ENCODE results near the gene DEGS1. TPM values are rescaled to one million over a fixed set of nuclear protein-coding genes. Genes with fewer than 3 reads are reported as not detected.

The DEGS1 gene
- total RNA-seq, 1 donor from 2014 or later: 76.7 TPM

- ATAC-seq (no peak), DNase-seq (no peak)
- Histone ChIP-seq H3K4me1 (no peaks in the 10 kb centered on the region), H3K27me3 (no peaks in the 10 kb centered on the region), H3K36me3 (peaks cover 30% of the 10 kb centered on the region), H3K27ac (no peak overlapping the region), H3K9me3 (no peaks in the 10 kb centered on the region), H3K4me3 (no peak overlapping the region)
- intact Hi-C loops (cut with DNase I): no loop called here
- TF ChIP-seq CTCF (IDR thresholded peaks at IDR 0.05): no peak
These were observed 33.3 kb upstream of the DEGS1 start for GRCh38 chr1:224149709-224150108.

GRCh38 chr1:224151117-224151516 is 31.9 kb upstream of the DEGS1 start:
- no peak overlapping the region for H3K4me3 ChIP-seq
- TF ChIP-seq CTCF (IDR thresholded peaks at IDR 0.05): no peak
- DNase-seq: no peak
- ATAC-seq: no peak
- no peaks in the 10 kb centered on the region for H3K4me1 ChIP-seq
- H3K36me3 ChIP-seq: peaks cover 31% of the 10 kb centered on the region
- intact Hi-C loops (cut with DNase I): no loop called here
- no peak overlapping the region for H3K27ac ChIP-seq
- H3K9me3 ChIP-seq: no peaks in the 10 kb centered on the region
- H3K27me3 ChIP-seq: no peaks in the 10 kb centered on the region

- ATAC-seq (no peak), DNase-seq (no peak)
- no peak for TF ChIP-seq CTCF (IDR thresholded peaks at IDR 0.05)
- Histone ChIP-seq H3K27me3 (no peaks in the 10 kb centered on the region), H3K9me3 (no peaks in the 10 kb centered on the region), H3K27ac (no peak overlapping the region), H3K4me3 (no peak overlapping the region), H3K4me1 (no peaks in the 10 kb centered on the region), H3K36me3 (peaks cover 70% of the 10 kb centered on the region)
- intact Hi-C loops (cut with DNase I): no loop called here
These were observed 25.7 kb upstream of the DEGS1 start for GRCh38 chr1:224157316-224157715.

GRCh38 chr1:224159541-224159940 is 23.5 kb upstream of the DEGS1 start:
- no peak overlapping the region for H3K4me3 ChIP-seq
- DNase-seq: no peak
- no peak for TF ChIP-seq CTCF (IDR thresholded peaks at IDR 0.05)
- ATAC-seq: no peak
- H3K27me3 ChIP-seq: no peaks in the 10 kb centered on the region
- H3K36me3 ChIP-seq: peaks cover 57% of the 10 kb centered on the region
- H3K9me3 ChIP-seq: no peaks in the 10 kb centered on the region
- H3K4me1 ChIP-seq: no peaks in the 10 kb centered on the region
- intact Hi-C loops (cut with DNase I): no loop called here
- H3K27ac ChIP-seq: no peak overlapping the region

GRCh38 chr1:224160171-224160682 is 22.8 kb upstream of the DEGS1 start:
- Histone ChIP-seq H3K4me1 (no peaks in the 10 kb centered on the region), H3K27ac (no peak overlapping the region), H3K4me3 (no peak overlapping the region), H3K27me3 (no peaks in the 10 kb centered on the region), H3K36me3 (peaks cover 57% of the 10 kb centered on the region), H3K9me3 (no peaks in the 10 kb centered on the region)
- intact Hi-C loops (cut with DNase I): no loop called here
- ATAC-seq: no peak
- TF ChIP-seq CTCF (IDR thresholded peaks at IDR 0.05): no peak
- no peak for DNase-seq

- Histone ChIP-seq H3K4me3 (no peak overlapping the region), H3K27me3 (no peaks in the 10 kb centered on the region), H3K27ac (no peak overlapping the region), H3K4me1 (no peaks in the 10 kb centered on the region), H3K36me3 (peaks cover 36% of the 10 kb centered on the region), H3K9me3 (no peaks in the 10 kb centered on the region)
- no peak for TF ChIP-seq CTCF (IDR thresholded peaks at IDR 0.05)
- intact Hi-C loops (cut with DNase I): no loop called here
- DNase-seq (no peak), ATAC-seq (no peak)
These were observed 20.3 kb upstream of the DEGS1 start for GRCh38 chr1:224162768-224163167.

Measured in upper lobe of right lung (tissue), 1 donor.